Peyer's patch (tissue), 4 donors: ENCODE results near the gene PKNOX2. TPM values are rescaled to one million over a fixed set of nuclear protein-coding genes. Genes with fewer than 3 reads are reported as not detected.

ENCODE experiments used
- DNase-seq, 3 donors: peaks; one replicate each; pipeline ENCODE4 v3.0.0-alpha.2; 2017 to 2019
- H3K27ac ChIP-seq, 4 donors: fragments of 200-600 bp; sonication (generic); one replicate each; pipeline ENCODE4 v1.5.1; 2016 to 2019
- H3K27me3 ChIP-seq, 2 donors: fragments of 200-600 bp; sonication (generic); one replicate each; pipeline ENCODE4 v1.5.1; 2019
- H3K36me3 ChIP-seq, 3 donors: fragments of 200-600 bp; sonication (generic); one replicate each; pipeline ENCODE4 v1.5.1; 2016 to 2019
- H3K4me1 ChIP-seq, 4 donors: fragments of 200-600 bp; sonication (generic); one replicate each; pipeline ENCODE4 v1.5.1; 2016 to 2019
- H3K4me3 ChIP-seq, 4 donors: fragments of 200-600 bp; sonication (generic); 1 replicate in 3 of 4; 2 replicates in 1 of 4; pipeline ENCODE4 v1.5.1; 2016 to 2019; ENCODE audit warnings: mild to moderate bottlenecking in 1 of 4
- H3K9me3 ChIP-seq, 4 donors: fragments of 200-600 bp; sonication (generic); one replicate each; pipeline ENCODE4 v1.5.1; 2016 to 2019; ENCODE audit warnings: mild to moderate bottlenecking in 1 of 4
- POLR2A ChIP-seq, 2 donors: fragments of 450-650 bp; IDR thresholded peaks; one replicate each; pipeline ENCODE4 v1.5.1; 2017; ENCODE audit warnings: antibody characterized with exemption in 2 of 2, mild to moderate bottlenecking in 2 of 2, moderate library complexity in 2 of 2
- total RNA-seq, 4 donors: library from RNA; depleted of rRNA; stranded (reverse); fragments of >200 nt; gene quantifications; one replicate each; pipeline ENCODE4 v1.1.0, GENCODE V29; 2016
- TF ChIP-seq, protein P1 (sequence below), 6 experiments: fragments of 450-650 bp in 4 of 6; fragments of 200-600 bp in 2 of 6; sonication (generic) in 1 of 6; IDR thresholded peaks; one replicate each; pipeline ENCODE4 v1.5.1; 2017 to 2019; ENCODE audit warnings: antibody characterized with exemption in 6 of 6, mild to moderate bottlenecking in 3 of 6, moderate library complexity in 1 of 6

Gene PKNOX2
- total RNA-seq, 4 donors from 2014 or later = 1.4 to 8.3 TPM; not detected in 2

- Histone ChIP-seq H3K27me3 (peaks cover 0 to 12% of the 10 kb centered on the region in 2 donors), H3K27ac (peak overlapping the region in 3 of 4 donors; percentile 14 to 70 (median 62)), H3K36me3 (no peaks in the 10 kb centered on the region), H3K4me1 (peaks cover 0 to 7% (median 5%) of the 10 kb centered on the region in 4 donors), H3K4me3 (no peak overlapping the region), H3K9me3 (no peaks in the 10 kb centered on the region)
- TF ChIP-seq, protein P1, sequence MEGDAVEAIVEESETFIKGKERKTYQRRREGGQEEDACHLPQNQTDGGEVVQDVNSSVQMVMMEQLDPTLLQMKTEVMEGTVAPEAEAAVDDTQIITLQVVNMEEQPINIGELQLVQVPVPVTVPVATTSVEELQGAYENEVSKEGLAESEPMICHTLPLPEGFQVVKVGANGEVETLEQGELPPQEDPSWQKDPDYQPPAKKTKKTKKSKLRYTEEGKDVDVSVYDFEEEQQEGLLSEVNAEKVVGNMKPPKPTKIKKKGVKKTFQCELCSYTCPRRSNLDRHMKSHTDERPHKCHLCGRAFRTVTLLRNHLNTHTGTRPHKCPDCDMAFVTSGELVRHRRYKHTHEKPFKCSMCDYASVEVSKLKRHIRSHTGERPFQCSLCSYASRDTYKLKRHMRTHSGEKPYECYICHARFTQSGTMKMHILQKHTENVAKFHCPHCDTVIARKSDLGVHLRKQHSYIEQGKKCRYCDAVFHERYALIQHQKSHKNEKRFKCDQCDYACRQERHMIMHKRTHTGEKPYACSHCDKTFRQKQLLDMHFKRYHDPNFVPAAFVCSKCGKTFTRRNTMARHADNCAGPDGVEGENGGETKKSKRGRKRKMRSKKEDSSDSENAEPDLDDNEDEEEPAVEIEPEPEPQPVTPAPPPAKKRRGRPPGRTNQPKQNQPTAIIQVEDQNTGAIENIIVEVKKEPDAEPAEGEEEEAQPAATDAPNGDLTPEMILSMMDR (IDR thresholded peaks at IDR 0.05) = no peak
- no peak for TF ChIP-seq POLR2A (IDR thresholded peaks at IDR 0.05)
- no peak for DNase-seq
These were observed 6.0 kb downstream of the PKNOX2 start for GRCh38 chr11:125170510-125171031.

DNA sequence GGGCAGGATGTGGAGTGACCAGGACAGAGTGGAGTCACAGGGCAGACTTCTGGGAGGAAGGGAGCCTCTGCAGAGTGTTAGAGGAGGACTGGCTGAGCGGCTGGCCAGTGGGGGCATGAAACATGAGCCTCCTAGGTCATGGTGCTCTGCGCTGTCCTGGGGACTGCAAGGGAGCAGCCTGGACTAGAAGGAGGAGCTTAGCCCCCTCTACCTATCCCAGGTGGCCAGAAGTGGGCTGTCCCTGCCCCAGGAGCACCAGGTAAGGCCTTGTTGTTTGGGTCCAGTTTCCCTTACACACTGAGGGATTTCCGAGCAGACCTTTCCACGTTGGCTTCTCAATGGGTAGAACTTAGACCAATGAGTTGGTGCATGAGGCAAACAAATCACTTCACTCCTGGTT is 7.4 kb downstream of the PKNOX2 start:
- H3K4me3 ChIP-seq = no peak overlapping the region
- DNase-seq = no peak
- H3K36me3 ChIP-seq = no peaks in the 10 kb centered on the region
- no peaks in the 10 kb centered on the region for H3K9me3 ChIP-seq
- no peaks in the 10 kb centered on the region for H3K4me1 ChIP-seq
- no peak for TF ChIP-seq POLR2A (IDR thresholded peaks at IDR 0.05)
- TF ChIP-seq, protein P1 (IDR thresholded peaks at IDR 0.05) = no peak
- H3K27me3 ChIP-seq = peaks cover 0 to 6% of the 10 kb centered on the region in 2 donors
- H3K27ac ChIP-seq = no peak overlapping the region

DNA sequence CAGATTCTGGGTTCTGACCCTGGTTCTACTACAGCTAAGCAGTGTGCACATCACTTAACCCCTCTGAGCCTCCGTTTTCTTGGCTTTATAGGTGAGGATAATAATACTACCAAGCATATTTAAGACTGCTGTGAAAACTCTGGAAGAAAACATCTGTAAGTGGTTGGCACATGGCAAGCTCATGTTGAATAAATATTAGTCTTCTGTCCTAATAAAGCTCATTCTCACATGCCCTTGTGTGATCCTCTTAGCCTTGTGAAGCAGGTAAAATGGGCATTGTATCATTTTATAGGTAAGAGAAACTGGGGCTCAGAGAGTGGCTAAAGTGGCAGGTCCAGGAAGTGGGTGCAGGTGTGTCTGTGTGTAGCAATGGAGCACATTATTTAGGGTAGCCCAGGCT is 8.5 kb downstream of the PKNOX2 start:
- TF ChIP-seq, protein P1 (IDR thresholded peaks at IDR 0.05) = no peak
- TF ChIP-seq POLR2A (IDR thresholded peaks at IDR 0.05) = no peak
- H3K27ac ChIP-seq = no peak overlapping the region
- H3K9me3 ChIP-seq = no peaks in the 10 kb centered on the region
- H3K4me3 ChIP-seq = no peak overlapping the region
- H3K4me1 ChIP-seq = no peaks in the 10 kb centered on the region
- no peaks in the 10 kb centered on the region for H3K27me3 ChIP-seq
- no peaks in the 10 kb centered on the region for H3K36me3 ChIP-seq
- DNase-seq = no peak

GRCh38 chr11:125173556-125173955 is 9.0 kb downstream of the PKNOX2 start:
- no peak for DNase-seq
- no peak for TF ChIP-seq POLR2A (IDR thresholded peaks at IDR 0.05)
- TF ChIP-seq, protein P1 (IDR thresholded peaks at IDR 0.05) = no peak
- Histone ChIP-seq H3K9me3 (no peaks in the 10 kb centered on the region), H3K27me3 (no peaks in the 10 kb centered on the region), H3K4me1 (no peaks in the 10 kb centered on the region), H3K36me3 (no peaks in the 10 kb centered on the region), H3K4me3 (no peak overlapping the region), H3K27ac (no peak overlapping the region)

DNA sequence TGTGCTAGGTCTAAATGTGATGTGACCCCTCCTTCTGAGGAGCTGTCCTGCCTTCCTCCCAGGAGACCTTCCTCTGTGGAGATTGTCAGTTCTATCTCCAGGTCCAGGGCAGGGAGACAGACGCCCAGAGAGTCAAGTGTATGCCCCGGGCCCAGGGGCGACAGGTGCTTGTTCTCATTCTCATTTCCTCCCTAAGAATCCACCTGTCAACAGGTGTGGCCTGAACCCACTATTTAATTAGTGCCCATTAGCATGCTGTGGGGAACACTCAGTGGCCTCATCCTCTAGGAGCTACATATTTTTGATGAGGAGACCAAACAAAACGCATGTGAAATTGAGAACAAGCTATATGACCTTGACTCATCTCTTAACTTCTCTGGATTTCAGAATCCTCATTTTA is 9.5 kb downstream of the PKNOX2 start:
- H3K4me1 ChIP-seq = no peaks in the 10 kb centered on the region
- no peaks in the 10 kb centered on the region for H3K9me3 ChIP-seq
- no peak for TF ChIP-seq POLR2A (IDR thresholded peaks at IDR 0.05)
- no peak overlapping the region for H3K27ac ChIP-seq
- H3K27me3 ChIP-seq = no peaks in the 10 kb centered on the region
- H3K4me3 ChIP-seq = no peak overlapping the region
- DNase-seq = no peak
- no peaks in the 10 kb centered on the region for H3K36me3 ChIP-seq

GRCh38 chr11:125174686-125175085 is 10.1 kb downstream of the PKNOX2 start:
- no peak overlapping the region for H3K4me3 ChIP-seq
- H3K27me3 ChIP-seq = no peaks in the 10 kb centered on the region
- no peak overlapping the region for H3K27ac ChIP-seq
- no peaks in the 10 kb centered on the region for H3K36me3 ChIP-seq
- peak in 1 of 3 donors; percentile 28 for DNase-seq
- H3K9me3 ChIP-seq = no peaks in the 10 kb centered on the region
- TF ChIP-seq, protein P1 (IDR thresholded peaks at IDR 0.05) = no peak
- no peak for TF ChIP-seq POLR2A (IDR thresholded peaks at IDR 0.05)
- no peaks in the 10 kb centered on the region for H3K4me1 ChIP-seq
